GM23338 (cell line): Measurements from ENCODE around the gene POU5F1.
"Not testable (repeated sequence)": the region's sequence is repeated elsewhere in the genome, so short reads cannot be mapped to it uniquely, and the experiment has no call there.

ENCODE experiments used
- CREB1 ChIP-seq: fragments of 250-450 bp; sonication (Bioruptor Pico); IDR thresholded peaks from 2 replicates; pipeline ENCODE4 v1.5.0; 2020; ENCODE audit warnings: low read depth, mild to moderate bottlenecking, moderate library complexity
- CTCF ChIP-seq, 2 experiments: fragments of 200-600 bp in 1 of 2; sonication (generic) in 1 of 2; conservative IDR thresholded peaks; 2 replicates each; pipeline versions ENCODE4 v1.5.1 to v1.6.1; 2016 to 2017; ENCODE audit warnings: antibody characterized with exemption in 2 of 2, low read depth in 2 of 2, mild to moderate bottlenecking in 2 of 2, moderate library complexity in 1 of 2
- ETS1 ChIP-seq: IDR thresholded peaks from 2 replicates; pipeline ENCODE4 v1.6.1; 2016; ENCODE audit warnings: antibody characterized with exemption
- EZH2 ChIP-seq: fragments of 200-600 bp; sonication (generic); IDR thresholded peaks from one replicate; pipeline ENCODE4 v1.8.0; 2017; ENCODE audit warnings: antibody characterized with exemption, mild to moderate bottlenecking, low read depth; ENCODE audit not compliant: unreplicated experiment
- EZH2phosphoT487 ChIP-seq: fragments of 200-600 bp; sonication (generic); IDR thresholded peaks from one replicate; pipeline ENCODE4 v1.8.1; 2018; ENCODE audit warnings: antibody characterized with exemption; ENCODE audit not compliant: unreplicated experiment
- JUNB ChIP-seq: IDR thresholded peaks from one replicate; pipeline ENCODE4 v1.6.1; 2016; ENCODE audit warnings: antibody characterized with exemption; ENCODE audit not compliant: unreplicated experiment
- NANOG ChIP-seq: IDR thresholded peaks from 2 replicates; pipeline ENCODE4 v1.6.1; 2016; ENCODE audit warnings: antibody characterized with exemption, borderline replicate concordance
- POLR2AphosphoS5 ChIP-seq: IDR thresholded peaks from 2 replicates; pipeline ENCODE4 v1.6.1; 2016; ENCODE audit warnings: antibody characterized with exemption, low read depth
- REST ChIP-seq: IDR thresholded peaks from one replicate; pipeline ENCODE4 v1.6.1; 2018; ENCODE audit warnings: antibody characterized with exemption; ENCODE audit not compliant: unreplicated experiment
- STAT1 ChIP-seq: IDR thresholded peaks from one replicate; pipeline ENCODE4 v1.6.1; 2016; ENCODE audit warnings: antibody characterized with exemption; ENCODE audit not compliant: unreplicated experiment
- ZNF114 ChIP-seq: fragments of 250-450 bp; sonication (Bioruptor Pico); IDR thresholded peaks from 2 replicates; pipeline ENCODE4 v1.5.0; 2020; ENCODE audit warnings: mild to moderate bottlenecking, moderate library complexity
- ZNF331 ChIP-seq: fragments of 250-450 bp; sonication (Bioruptor Pico); IDR thresholded peaks from 2 replicates; pipeline ENCODE4 v1.5.0; 2020; ENCODE audit warnings: low read depth, mild to moderate bottlenecking, moderate library complexity
- ZNF462 ChIP-seq: fragments of 250-450 bp; sonication (Bioruptor Pico); IDR thresholded peaks from 2 replicates; pipeline ENCODE4 v1.5.0; 2020; ENCODE audit warnings: mild to moderate bottlenecking, moderate library complexity

GRCh38 chr6:31196251-31197022 lies 26.0 kb upstream of the POU5F1 start:
- TF ChIP-seq STAT1; POLR2AphosphoS5; CTCF (conservative IDR thresholded peaks at IDR 0.05; ENCODE audit: low read depth in 2 of 2); EZH2; EZH2phosphoT487; REST; NANOG; CREB1 (CRISPR knock-in tag); ZNF462 (CRISPR knock-in tag); JUNB; ETS1; ZNF114 (CRISPR knock-in tag); ZNF331 (CRISPR knock-in tag): not testable (repeated sequence)
